Measurements from ENCODE around the gene C19orf18. TPM values are rescaled to one million over a fixed set of nuclear protein-coding genes. Genes with fewer than 3 reads are reported as not detected.

C19orf18 gene
- total RNA-seq (1 to 10 TPM; 3.5 to 8.7 TPM), polyA plus RNA-seq (ENCODE audit: insufficient read depth, low read depth, low replicate concordance) (9.8 TPM)
- long read RNA-seq, donor 1, result 0 reads
- long read RNA-seq, donor 2, result 0 reads

GRCh38 chr19:57974434-57974833 lies at the start of gene C19orf18:
TSS of gene C19orf18 (minus strand) at chr19:57974534. CDS start at chr19:57974432, 102 bp downstream.
- 82 to 95% methylated on average over 4 of the region's 4 CpGs for WGBS, 2 donors
- TF ChIP-seq POLR2A (IDR thresholded peaks at IDR 0.05) (no peak), CTCF (IDR thresholded peaks at IDR 0.05) (no peak)
- intact Hi-C loops (cut with DNase I; ENCODE audit: low total_unique reads), result no loop called here
- no peak for DNase-seq
- Histone ChIP-seq H3K27ac (no peak within 1 kb of the TSS), H3K4me3 (no peak within 1 kb of the TSS), H3K9me3 (peaks cover 4% of the 10 kb centered on the region), H3K36me3 (ENCODE audit: low read depth, missing control alignments) (no peaks in the 10 kb centered on the region), H3K27me3 (no peaks in the 10 kb centered on the region), H3K4me1 (no peaks in the 10 kb centered on the region)

GRCh38 chr19:58022283-58022660 lies 47.9 kb upstream of the C19orf18 start:
- WGBS, 2 donors, result 40 to 57% methylated on average over 4 of the region's 4 CpGs
- TF ChIP-seq POLR2A (IDR thresholded peaks at IDR 0.05) (no peak), CTCF (IDR thresholded peaks at IDR 0.05) (no peak)
- Histone ChIP-seq H3K27me3 (no peaks in the 10 kb centered on the region), H3K4me3 (no peak overlapping the region), H3K36me3 (ENCODE audit: low read depth, missing control alignments) (no peaks in the 10 kb centered on the region), H3K4me1 (no peaks in the 10 kb centered on the region), H3K27ac (no peak overlapping the region), H3K9me3 (no peaks in the 10 kb centered on the region)
- no peak for DNase-seq
- intact Hi-C loops (cut with DNase I; ENCODE audit: low total_unique reads), result loop anchor here (10.0 kb wide), 1 partner anchor 133 kb away; the partner anchor contains the start of gene ZNF329

GRCh38 chr19:58021541-58022282 lies 47.4 kb upstream of the C19orf18 start:
- Histone ChIP-seq H3K4me3 (peak overlapping the region in 1 of 2 donors; percentile 18), H3K4me1 (no peaks in the 10 kb centered on the region), H3K36me3 (ENCODE audit: low read depth, missing control alignments) (no peaks in the 10 kb centered on the region), H3K27ac (no peak overlapping the region), H3K9me3 (no peaks in the 10 kb centered on the region), H3K27me3 (no peaks in the 10 kb centered on the region)
- peak; percentile 80 for DNase-seq
- intact Hi-C loops (cut with DNase I; ENCODE audit: low total_unique reads), result loop anchor here (10.0 kb wide), 1 partner anchor 133 kb away; the partner anchor contains the start of gene ZNF329
- no peak for TF ChIP-seq POLR2A (IDR thresholded peaks at IDR 0.05)
- peak; percentile 56 to 69 (median 66) for TF ChIP-seq CTCF (IDR thresholded peaks at IDR 0.05)
- 36 to 50% methylated on average over 30 of the region's 30 CpGs for WGBS, 2 donors

GRCh38 chr19:58020129-58020528 lies 45.8 kb upstream of the C19orf18 start:
- H3K36me3 ChIP-seq (ENCODE audit: low read depth, missing control alignments), result no peaks in the 10 kb centered on the region
- intact Hi-C loops (cut with DNase I; ENCODE audit: low total_unique reads), result loop anchor here (10.0 kb wide), 1 partner anchor 135 kb away; the partner anchor contains the start of gene ZNF329
- no peak for DNase-seq
- H3K27me3 ChIP-seq, result no peaks in the 10 kb centered on the region
- TF ChIP-seq CTCF (IDR thresholded peaks at IDR 0.05) (no peak), POLR2A (IDR thresholded peaks at IDR 0.05) (no peak)
- no peaks in the 10 kb centered on the region for H3K4me1 ChIP-seq
- H3K27ac ChIP-seq, result no peak overlapping the region
- H3K9me3 ChIP-seq, result no peaks in the 10 kb centered on the region
- 71 to 77% methylated on average over 5 to 7 of the region's 7 CpGs for WGBS, 2 donors
- no peak overlapping the region for H3K4me3 ChIP-seq
